Neural cell (in vitro differentiated cells): ENCODE measurements around the gene CRP. TPM values are rescaled to one million over a fixed set of nuclear protein-coding genes. Genes with fewer than 3 reads are reported as not detected.

Experiments
- H2AFZ ChIP-seq: fragments of 200-600, 300-800 bp; sonication (generic), shearing (Covaris generic); 2 replicates; pipeline ENCODE4 v1.6.0; 2014; ENCODE audit warnings: low read depth, mild to moderate bottlenecking, antibody characterized with exemption, low read length, moderate library complexity
- H3F3A ChIP-seq: fragments of 200-600 bp; shearing (Covaris generic); 2 replicates; pipeline ENCODE4 v1.6.1; 2016; ENCODE audit warnings: mild to moderate bottlenecking, moderate library complexity, mixed read lengths, antibody characterized with exemption, low read length; ENCODE audit not compliant: insufficient read depth, poor library complexity, severe bottlenecking
- H3K27ac ChIP-seq: fragments of 200-600, 300-800 bp; sonication (generic), shearing (Covaris generic); 2 replicates; pipeline ENCODE4 v1.5.1; 2014; ENCODE audit warnings: mild to moderate bottlenecking, low read length, moderate library complexity
- H3K27me3 ChIP-seq: fragments of 300-800, 200-600 bp; sonication (generic), shearing (Covaris generic); 2 replicates; pipeline ENCODE4 v1.6.0; 2014; ENCODE audit warnings: mild to moderate bottlenecking, low read depth, low read length, moderate library complexity; ENCODE audit not compliant: insufficient read depth
- H3K36me3 ChIP-seq: fragments of 300-800, 200-600 bp; sonication (generic), shearing (Covaris generic); 2 replicates; pipeline ENCODE4 v1.5.1; 2014; ENCODE audit warnings: mild to moderate bottlenecking, antibody characterized with exemption, low read length, moderate library complexity; ENCODE audit not compliant: insufficient read depth
- H3K4me2 ChIP-seq: fragments of 300-800, 200-600 bp; sonication (generic), shearing (Covaris generic); 2 replicates; pipeline ENCODE4 v1.6.0; 2014; ENCODE audit warnings: mild to moderate bottlenecking, low read length
- H3K4me3 ChIP-seq: fragments of 300-800, 200-600 bp; sonication (generic), shearing (Covaris generic); 2 replicates; pipeline ENCODE4 v1.5.1; 2014; ENCODE audit warnings: mild to moderate bottlenecking, low read length, moderate library complexity
- H3K79me2 ChIP-seq: fragments of 200-600 bp; shearing (Covaris generic); replicated peaks from 2 replicates; pipeline ENCODE4 v1.6.0; 2014; ENCODE audit warnings: mild to moderate bottlenecking, low read length, moderate library complexity; ENCODE audit not compliant: insufficient read depth
- H3K9ac ChIP-seq: fragments of 300-800, 200-600 bp; sonication (generic), shearing (Covaris generic); 2 replicates; pipeline ENCODE4 v1.6.1; 2016; ENCODE audit warnings: mild to moderate bottlenecking, low read length, mixed read lengths
- H3K9me2 ChIP-seq: fragments of 200-600 bp; shearing (Covaris generic); 2 replicates; pipeline ENCODE4 v1.6.1; 2016; ENCODE audit warnings: mild to moderate bottlenecking, low read length, mixed read lengths; ENCODE audit not compliant: insufficient read depth
- H3K9me3 ChIP-seq: fragments of 200-600, 300-800 bp; sonication (generic), shearing (Covaris generic); 2 replicates; pipeline ENCODE4 v1.6.1; 2016; ENCODE audit warnings: mild to moderate bottlenecking, mixed run types, low read length, moderate library complexity, mixed read lengths
- H4K20me1 ChIP-seq: fragments of 200-600 bp; shearing (Covaris generic); 2 replicates; pipeline ENCODE4 v1.6.1; 2016; ENCODE audit warnings: mild to moderate bottlenecking, mixed run types; ENCODE audit not compliant: insufficient read depth
- CTCF ChIP-seq: fragments of 450-650 bp; IDR thresholded peaks from 2 replicates; pipeline ENCODE4 v1.5.1; 2014; ENCODE audit warnings: antibody characterized with exemption, mild to moderate bottlenecking, moderate library complexity; ENCODE audit not compliant: poor library complexity, severe bottlenecking
- EP300 ChIP-seq: fragments of 450-650 bp; conservative IDR thresholded peaks from 2 replicates; pipeline ENCODE4 v1.6.1; 2014; ENCODE audit warnings: antibody characterized with exemption, mild to moderate bottlenecking, moderate library complexity; ENCODE audit not compliant: poor library complexity, severe bottlenecking
- EZH2 ChIP-seq: fragments of 200-600, 300-800 bp; shearing (Covaris generic), sonication (generic); IDR thresholded peaks from 2 replicates; pipeline ENCODE4 v1.6.1; 2014; ENCODE audit warnings: antibody characterized with exemption, low read length, borderline replicate concordance, mild to moderate bottlenecking; ENCODE audit not compliant: insufficient read depth, poor library complexity, severe bottlenecking
- MXI1 ChIP-seq: fragments of 450-650 bp; conservative IDR thresholded peaks from 2 replicates; pipeline ENCODE4 v1.6.1; 2014; ENCODE audit warnings: antibody characterized with exemption, mild to moderate bottlenecking; ENCODE audit not compliant: poor library complexity, severe bottlenecking
- POLR2AphosphoS5 ChIP-seq: IDR thresholded peaks from 2 replicates; pipeline ENCODE4 v1.6.1; 2012
- RAD21 ChIP-seq: fragments of 450-650 bp; conservative IDR thresholded peaks from 2 replicates; pipeline ENCODE4 v1.6.1; 2014; ENCODE audit warnings: antibody characterized with exemption, mild to moderate bottlenecking, moderate library complexity
- REST ChIP-seq: IDR thresholded peaks from 2 replicates; pipeline ENCODE4 v1.6.1; 2012; ENCODE audit warnings: borderline replicate concordance
- SMC3 ChIP-seq: fragments of 450-650 bp; conservative IDR thresholded peaks from 2 replicates; pipeline ENCODE4 v1.6.1; 2014; ENCODE audit warnings: antibody characterized with exemption, mild to moderate bottlenecking, moderate library complexity; ENCODE audit not compliant: poor library complexity
- TAF1 ChIP-seq: IDR thresholded peaks from 2 replicates; pipeline ENCODE4 v1.6.1; 2012; ENCODE audit warnings: low read depth
- polyA plus RNA-seq: library from polyadenylated mRNA; depleted of rRNA; stranded (reverse); fragments of >200 nt; gene quantifications from 2 replicates; pipeline ENCODE4 v1.2.3, GENCODE V29; 2014

CRP gene
- polyA plus RNA-seq, 1 donor from 2014 or later: 0.98 TPM

- Histone ChIP-seq H4K20me1 (no peaks in the 10 kb centered on the region), H3F3A (no peaks in the 10 kb centered on the region), H3K4me2 (no peak overlapping the region), H2AFZ (no peak overlapping the region), H3K9me2 (no peaks in the 10 kb centered on the region), H3K79me2 (no peaks in the 10 kb centered on the region), H3K9me3 (no peaks in the 10 kb centered on the region), H3K4me3 (no peak overlapping the region), H3K27ac (no peak overlapping the region), H3K27me3 (no peaks in the 10 kb centered on the region), H3K36me3 (no peaks in the 10 kb centered on the region), H3K9ac (no peak overlapping the region)
- TF ChIP-seq EZH2 (no peak), EP300 (no peak), CTCF (no peak), MXI1 (no peak), RAD21 (no peak), SMC3 (no peak), POLR2AphosphoS5 (no peak), TAF1 (no peak), REST (no peak)
Measured at GRCh38 chr1:159751031-159751430, 36.6 kb upstream of the CRP start.

- H3K27ac ChIP-seq: no peak overlapping the region
- no peak overlapping the region for H3K4me3 ChIP-seq
- no peaks in the 10 kb centered on the region for H3K79me2 ChIP-seq
- H3K4me2 ChIP-seq: no peak overlapping the region
- no peaks in the 10 kb centered on the region for H4K20me1 ChIP-seq
- no peak overlapping the region for H3K9ac ChIP-seq
- no peaks in the 10 kb centered on the region for H3K9me3 ChIP-seq
- no peak for TF ChIP-seq MXI1
- TF ChIP-seq TAF1: no peak
- no peak for TF ChIP-seq CTCF
- TF ChIP-seq EP300: no peak
- TF ChIP-seq REST: no peak
- no peak for TF ChIP-seq EZH2
- TF ChIP-seq POLR2AphosphoS5: no peak
- no peak for TF ChIP-seq RAD21
- TF ChIP-seq SMC3: no peak
- no peaks in the 10 kb centered on the region for H3K27me3 ChIP-seq
- H3K9me2 ChIP-seq: no peaks in the 10 kb centered on the region
- H2AFZ ChIP-seq: no peak overlapping the region
- no peaks in the 10 kb centered on the region for H3K36me3 ChIP-seq
- H3F3A ChIP-seq: no peaks in the 10 kb centered on the region
Measured at GRCh38 chr1:159750621-159751020, 36.2 kb upstream of the CRP start.
